HUES64 (cell line): Measurements from ENCODE around the gene ACACA.
"Not testable (repeated sequence)": the region's sequence is repeated elsewhere in the genome, so short reads cannot be mapped to it uniquely, and the experiment has no call there.

ENCODE experiments used
- H3K27ac ChIP-seq: 2 replicates; pipeline ENCODE4 v1.7.0; 2013; ENCODE audit warnings: low read depth, low read length, inconsistent platforms
- H3K27me3 ChIP-seq: 2 replicates; pipeline ENCODE4 v1.6.1; 2013; ENCODE audit warnings: mild to moderate bottlenecking, low read length; ENCODE audit not compliant: insufficient read depth
- H3K36me3 ChIP-seq: 2 replicates; pipeline ENCODE4 v1.6.1; 2013; ENCODE audit warnings: mild to moderate bottlenecking, low read length; ENCODE audit not compliant: insufficient read depth
- H3K4me1 ChIP-seq: 2 replicates; pipeline ENCODE4 v1.6.1; 2013; ENCODE audit warnings: mild to moderate bottlenecking, low read length, moderate library complexity; ENCODE audit not compliant: insufficient read depth
- H3K4me3 ChIP-seq: 2 replicates; pipeline ENCODE4 v1.5.1; 2013; ENCODE audit warnings: mild to moderate bottlenecking, low read length, moderate library complexity
- H3K9ac ChIP-seq: 2 replicates; pipeline ENCODE4 v1.6.1; 2013; ENCODE audit warnings: mild to moderate bottlenecking, low read depth, low read length
- H3K9me3 ChIP-seq: 2 replicates; pipeline ENCODE4 v1.6.1; 2013; ENCODE audit warnings: low read depth, low read length; ENCODE audit not compliant: insufficient read depth
- whole genome bisulfite sequencing: fragments of 150-250, 120-280 bp; methylation state at CpG from one replicate; pipeline ENCODE4 v1.1.7; 2013; ENCODE audit warnings: missing lambda C conversion rate; 5-methylcytosine and 5-hydroxymethylcytosine counted together

The ACACA gene

GRCh38 chr17:37083456-37083855 is 323.2 kb downstream of the ACACA start:
- Histone ChIP-seq H3K36me3 (peaks cover 41% of the 10 kb centered on the region), H3K9ac (no peak overlapping the region)
- WGBS: 88% methylated on average over 6 of the region's 6 CpGs

GRCh38 chr17:37082985-37083384 is 323.7 kb downstream of the ACACA start:
- 88% methylated on average over 4 of the region's 4 CpGs for WGBS
- H3K9me3 ChIP-seq: 0 out of 2 replicates have a peak, but pooled peaks cover 6% of the 10 kb centered on the region
- H3K27me3 ChIP-seq: no peaks in the 10 kb centered on the region
- peaks cover 36% of the 10 kb centered on the region for H3K36me3 ChIP-seq
- H3K27ac ChIP-seq: 0 out of 2 replicates have a peak overlapping the region, but pooled peaks have one; percentile 7
- H3K4me3 ChIP-seq: no peak overlapping the region
- H3K4me1 ChIP-seq: peaks cover 27% of the 10 kb centered on the region
- no peak overlapping the region for H3K9ac ChIP-seq

More at GRCh38 chr17:37083456-37083855, 323.2 kb downstream of the ACACA start:
- Histone ChIP-seq H3K4me3 (no peak overlapping the region), H3K9me3 (0 out of 2 replicates have a peak, but pooled peaks cover 6% of the 10 kb centered on the region), H3K4me1 (peaks cover 27% of the 10 kb centered on the region), H3K27ac (no peak overlapping the region), H3K27me3 (no peaks in the 10 kb centered on the region)

- H3K27me3 ChIP-seq: no peaks in the 10 kb centered on the region
- peaks cover 27% of the 10 kb centered on the region for H3K4me1 ChIP-seq
- WGBS: 80% methylated on average over 8 of the region's 8 CpGs
- 0 out of 2 replicates have a peak overlapping the region, but pooled peaks have one; percentile 7 for H3K27ac ChIP-seq
- H3K9ac ChIP-seq: no peak overlapping the region
- H3K36me3 ChIP-seq: peaks cover 30% of the 10 kb centered on the region
- no peak overlapping the region for H3K4me3 ChIP-seq
- 0 out of 2 replicates have a peak, but pooled peaks cover 6% of the 10 kb centered on the region for H3K9me3 ChIP-seq
Measured at GRCh38 chr17:37082311-37082860, 324.2 kb downstream of the ACACA start.

- WGBS: 97% methylated on average over 5 of the region's 5 CpGs
- Histone ChIP-seq H3K27me3 (no peaks in the 10 kb centered on the region), H3K27ac (no peak overlapping the region), H3K36me3 (peaks cover 19% of the 10 kb centered on the region), H3K4me3 (no peak overlapping the region), H3K9me3 (0 out of 2 replicates have a peak, but pooled peaks cover 6% of the 10 kb centered on the region), H3K4me1 (peaks cover 27% of the 10 kb centered on the region), H3K9ac (no peak overlapping the region)
Measured at GRCh38 chr17:37081287-37081686, 325.3 kb downstream of the ACACA start.

- peaks cover 3% of the 10 kb centered on the region for H3K36me3 ChIP-seq
- no peak overlapping the region for H3K4me3 ChIP-seq
- H3K9me3 ChIP-seq: 0 out of 2 replicates have a peak, but pooled peaks cover 6% of the 10 kb centered on the region
- 88% methylated on average over 1 of the region's 1 CpG for WGBS
- peaks cover 24% of the 10 kb centered on the region for H3K4me1 ChIP-seq
- no peaks in the 10 kb centered on the region for H3K27me3 ChIP-seq
- no peak overlapping the region for H3K9ac ChIP-seq
- H3K27ac ChIP-seq: no peak overlapping the region
Measured at GRCh38 chr17:37079735-37080134, 326.9 kb downstream of the ACACA start.

GRCh38 chr17:37079065-37079708 is 327.4 kb downstream of the ACACA start:
- H3K4me1 ChIP-seq: peaks cover 19% of the 10 kb centered on the region
- no peak overlapping the region for H3K9ac ChIP-seq
- 0 out of 2 replicates have a peak, but pooled peaks cover 6% of the 10 kb centered on the region for H3K9me3 ChIP-seq
- no peaks in the 10 kb centered on the region for H3K36me3 ChIP-seq
- H3K27ac ChIP-seq: no peak overlapping the region
- H3K4me3 ChIP-seq: no peak overlapping the region
- no peaks in the 10 kb centered on the region for H3K27me3 ChIP-seq
- WGBS: 89% methylated on average over 2 of the region's 2 CpGs

- H3K9me3 ChIP-seq, H3K36me3 ChIP-seq: not testable (repeated sequence)
- 98% methylated on average over 2 of the region's 3 CpGs for WGBS
Measured at GRCh38 chr17:37073464-37073863, 333.2 kb downstream of the ACACA start.

GRCh38 chr17:37069087-37069486 is 337.5 kb downstream of the ACACA start:
- 94% methylated on average over 2 of the region's 3 CpGs for WGBS

More at GRCh38 chr17:37073464-37073863, 333.2 kb downstream of the ACACA start:
- H3K27ac ChIP-seq, H3K4me1 ChIP-seq, H3K27me3 ChIP-seq, H3K9ac ChIP-seq, H3K4me3 ChIP-seq: not testable (repeated sequence)

GRCh38 chr17:37068266-37068665 is 338.4 kb downstream of the ACACA start:
- no peak overlapping the region; the same call in 1 of the 2 replicates for H3K9ac ChIP-seq
- 79% methylated on average over 10 of the region's 10 CpGs for WGBS
- no peak overlapping the region for H3K27ac ChIP-seq
- H3K36me3 ChIP-seq: no peaks in the 10 kb centered on the region
- no peaks in the 10 kb centered on the region for H3K9me3 ChIP-seq
- H3K27me3 ChIP-seq: no peaks in the 10 kb centered on the region
- peaks cover 47% of the 10 kb centered on the region for H3K4me1 ChIP-seq
- no peak overlapping the region for H3K4me3 ChIP-seq

More at GRCh38 chr17:37069087-37069486, 337.5 kb downstream of the ACACA start:
- H3K9ac ChIP-seq: no peak overlapping the region
- no peaks in the 10 kb centered on the region for H3K9me3 ChIP-seq
- H3K4me1 ChIP-seq: peaks cover 43% of the 10 kb centered on the region
- H3K27me3 ChIP-seq: no peaks in the 10 kb centered on the region
- H3K27ac ChIP-seq: no peak overlapping the region
- no peaks in the 10 kb centered on the region for H3K36me3 ChIP-seq
- H3K4me3 ChIP-seq: no peak overlapping the region

- peaks cover 47% of the 10 kb centered on the region for H3K4me1 ChIP-seq
- H3K9ac ChIP-seq: no peak overlapping the region
- no peaks in the 10 kb centered on the region for H3K36me3 ChIP-seq
- peak overlapping the region; percentile 57; the same call in 1 of the 2 replicates for H3K27ac ChIP-seq
- H3K9me3 ChIP-seq: no peaks in the 10 kb centered on the region
- no peaks in the 10 kb centered on the region for H3K27me3 ChIP-seq
- WGBS: 80% methylated on average over 13 of the region's 13 CpGs
- no peak overlapping the region for H3K4me3 ChIP-seq
Measured at GRCh38 chr17:37067555-37068111, 339.0 kb downstream of the ACACA start.
